Measurements from ENCODE around the gene ZNF304. TPM values are rescaled to one million over a fixed set of nuclear protein-coding genes. Genes with fewer than 3 reads are reported as not detected.

ZNF304 gene
- total and polyA plus RNA-seq, 2 of the 13 experiments (the other 11 are each of a cell fraction or from before 2014, with no cell fraction given) = 3.4 to 8.0 TPM

DNA sequence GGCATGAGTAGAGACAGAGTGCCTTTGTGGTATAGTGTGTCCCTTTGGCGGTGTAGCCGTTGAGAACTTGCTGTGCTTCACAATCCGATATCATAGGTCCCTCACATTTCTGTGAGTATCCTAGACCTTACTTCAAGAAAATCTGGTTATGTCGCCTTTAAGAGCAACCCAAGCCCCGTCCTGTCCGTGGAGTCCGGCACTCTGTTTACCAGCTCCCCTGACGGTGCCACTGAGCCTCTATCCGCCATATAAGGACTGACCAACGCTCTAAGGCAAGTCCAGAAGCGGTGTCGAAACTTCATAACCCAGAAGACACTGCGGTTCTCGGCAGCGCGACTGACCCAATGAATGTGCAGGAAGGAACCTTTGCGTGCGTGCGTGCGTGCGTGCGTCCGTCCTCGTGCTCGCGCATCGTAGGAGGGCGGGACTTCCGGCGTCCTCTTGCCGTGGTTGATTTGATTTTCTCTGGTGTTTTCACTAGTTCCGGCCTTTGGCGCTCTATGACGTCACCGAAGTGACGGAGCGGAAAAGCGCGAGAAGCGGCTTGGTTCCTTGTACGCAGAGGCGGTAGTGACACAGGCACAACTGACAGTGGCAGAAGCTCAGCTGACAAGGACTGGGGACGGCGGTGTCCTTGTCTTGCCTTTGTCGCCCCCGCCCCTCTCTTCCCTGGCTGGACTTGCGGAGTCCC lies 12.1 kb downstream of the ZNF304 start, which contains the start of the genes TRAPPC2B and ZNF547 (continued):
- TF ChIP-seq, protein P1, sequence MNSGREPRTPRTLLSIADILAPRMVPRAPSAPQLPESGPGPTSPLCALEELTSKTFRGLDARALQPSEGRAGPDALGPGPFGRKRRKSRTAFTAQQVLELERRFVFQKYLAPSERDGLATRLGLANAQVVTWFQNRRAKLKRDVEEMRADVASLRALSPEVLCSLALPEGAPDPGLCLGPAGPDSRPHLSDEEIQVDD (CRISPR knock-in tag; IDR thresholded peaks at IDR 0.05; ENCODE audit: borderline replicate concordance) = no peak
- peak; percentile 39; the same call in 1 of the 2 replicates for TF ChIP-seq ZNF138 (CRISPR knock-in tag; IDR thresholded peaks at IDR 0.05; ENCODE audit: low read depth)
- TF ChIP-seq, protein P2, sequence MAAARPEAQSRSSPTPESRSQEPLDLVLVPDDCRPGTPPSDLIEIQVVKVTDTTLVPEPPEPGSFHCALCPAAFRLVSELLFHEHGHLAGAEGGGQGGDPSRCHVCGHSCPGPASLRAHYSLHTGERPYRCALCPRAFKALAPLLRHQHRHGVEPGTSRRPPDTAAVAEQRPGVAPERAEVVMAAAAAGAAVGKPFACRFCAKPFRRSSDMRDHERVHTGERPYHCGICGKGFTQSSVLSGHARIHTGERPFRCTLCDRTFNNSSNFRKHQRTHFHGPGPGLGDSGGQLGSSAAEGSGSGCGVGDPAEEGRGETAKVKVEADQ (CRISPR knock-in tag; IDR thresholded peaks at IDR 0.05; ENCODE audit: borderline replicate concordance) = no peak
- TF ChIP-seq MBD4 (IDR thresholded peaks at IDR 0.05; ENCODE audit: borderline replicate concordance, low read length) = no peak
- no peak for TF ChIP-seq ZNF530 (CRISPR knock-in tag; IDR thresholded peaks at IDR 0.05; ENCODE audit: low read depth)
- peak; percentile 88; the same call in 1 of the 2 replicates for TF ChIP-seq ELF4 (CRISPR knock-in tag; IDR thresholded peaks at IDR 0.05; ENCODE audit: borderline replicate concordance)
- TF ChIP-seq HES4 (CRISPR knock-in tag; IDR thresholded peaks at IDR 0.05; ENCODE audit: borderline replicate concordance) = no peak
- TF ChIP-seq PTBP1 (IDR thresholded peaks at IDR 0.05; ENCODE audit: low read depth, low read length, poor library complexity, severe bottlenecking) = no peak
- no peak for TF ChIP-seq SOX13 (IDR thresholded peaks at IDR 0.05)
- TF ChIP-seq SOX13 (CRISPR knock-in tag; conservative IDR thresholded peaks at IDR 0.05 in 1 of 2, IDR thresholded peaks at IDR 0.05 in 1 of 2) = no peak
- no peak for TF ChIP-seq ZFP1 (CRISPR knock-in tag; IDR thresholded peaks at IDR 0.05)
- peak; percentile 90 for TF ChIP-seq ZBTB38 (CRISPR knock-in tag; IDR thresholded peaks at IDR 0.05)
- TF ChIP-seq, protein P3, sequence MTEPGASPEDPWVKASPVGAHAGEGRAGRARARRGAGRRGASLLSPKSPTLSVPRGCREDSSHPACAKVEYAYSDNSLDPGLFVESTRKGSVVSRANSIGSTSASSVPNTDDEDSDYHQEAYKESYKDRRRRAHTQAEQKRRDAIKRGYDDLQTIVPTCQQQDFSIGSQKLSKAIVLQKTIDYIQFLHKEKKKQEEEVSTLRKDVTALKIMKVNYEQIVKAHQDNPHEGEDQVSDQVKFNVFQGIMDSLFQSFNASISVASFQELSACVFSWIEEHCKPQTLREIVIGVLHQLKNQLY (CRISPR knock-in tag; IDR thresholded peaks at IDR 0.05) = 0 out of 2 replicates have a peak, but pooled peaks have one; percentile 13
- TF ChIP-seq ZSCAN30 (CRISPR knock-in tag; IDR thresholded peaks at IDR 0.05) = no peak
- TF ChIP-seq, protein P4, sequence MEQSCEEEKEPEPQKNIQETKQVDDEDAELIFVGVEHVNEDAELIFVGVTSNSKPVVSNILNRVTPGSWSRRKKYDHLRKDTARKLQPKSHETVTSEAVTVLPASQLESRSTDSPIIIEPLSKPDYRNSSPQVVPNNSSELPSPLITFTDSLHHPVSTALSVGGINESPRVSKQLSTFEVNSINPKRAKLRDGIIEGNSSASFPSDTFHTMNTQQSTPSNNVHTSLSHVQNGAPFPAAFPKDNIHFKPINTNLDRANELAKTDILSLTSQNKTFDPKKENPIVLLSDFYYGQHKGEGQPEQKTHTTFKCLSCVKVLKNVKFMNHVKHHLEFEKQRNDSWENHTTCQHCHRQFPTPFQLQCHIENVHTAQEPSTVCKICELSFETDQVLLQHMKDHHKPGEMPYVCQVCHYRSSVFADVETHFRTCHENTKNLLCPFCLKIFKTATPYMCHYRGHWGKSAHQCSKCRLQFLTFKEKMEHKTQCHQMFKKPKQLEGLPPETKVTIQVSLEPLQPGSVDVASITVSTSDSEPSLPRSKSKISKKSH (CRISPR knock-in tag; IDR thresholded peaks at IDR 0.05; ENCODE audit: borderline replicate concordance) = no peak
- no peak for TF ChIP-seq ZNF382 (CRISPR knock-in tag; IDR thresholded peaks at IDR 0.05; ENCODE audit: borderline replicate concordance)
- TF ChIP-seq CBX2 (IDR thresholded peaks at IDR 0.05; ENCODE audit: low read depth, low read length) = no peak
- TF ChIP-seq CBX2 (CRISPR knock-in tag; IDR thresholded peaks at IDR 0.05; ENCODE audit: low read depth) = no peak
- 0 out of 2 replicates have a peak, but pooled peaks have one; percentile 31 for TF ChIP-seq ZC3H13 (CRISPR knock-in tag; IDR thresholded peaks at IDR 0.05)
- TF ChIP-seq HNRNPH1 (optimal IDR thresholded peaks at IDR 0.05; ENCODE audit: low read depth, low read length) = no peak
- TF ChIP-seq ZNF558 (CRISPR knock-in tag; IDR thresholded peaks at IDR 0.05; ENCODE audit: borderline replicate concordance) = no peak
- TF ChIP-seq RBAK (CRISPR knock-in tag; IDR thresholded peaks at IDR 0.05) = no peak
- 0 out of 2 replicates have a peak, but pooled peaks have one; percentile 69 for TF ChIP-seq PCBP1 (IDR thresholded peaks at IDR 0.05; ENCODE audit: borderline replicate concordance, low read depth, low read length)
- TF ChIP-seq ZNF383 (CRISPR knock-in tag; IDR thresholded peaks at IDR 0.05; ENCODE audit: borderline replicate concordance) = no peak
- no peak for TF ChIP-seq HOXA9 (CRISPR knock-in tag; IDR thresholded peaks at IDR 0.05; ENCODE audit: borderline replicate concordance)
- TF ChIP-seq KDM5A (IDR thresholded peaks at IDR 0.05; ENCODE audit: borderline replicate concordance, low read length) = peak; percentile 71; the same call in 1 of the 2 replicates
- peak; percentile 85; the same call in 1 of the 2 replicates for TF ChIP-seq ZNF350 (CRISPR knock-in tag; IDR thresholded peaks at IDR 0.05; ENCODE audit: borderline replicate concordance, low read depth)
- TF ChIP-seq ZNF672 (CRISPR knock-in tag; IDR thresholded peaks at IDR 0.05) = no peak

Data from HepG2 (cell line).